ENCODE results near the gene VSTM2L.

The VSTM2L gene

GRCh38 chr20:37878835-37879599 lies 23.9 kb upstream of the VSTM2L start:
- DNase-seq (ENCODE audit: low read depth): no peak

GRCh38 chr20:37879843-37880242 lies 23.1 kb upstream of the VSTM2L start:
- no peak for DNase-seq (ENCODE audit: low read depth)

GRCh38 chr20:37880726-37881591 lies 22.0 kb upstream of the VSTM2L start:
- no peak for DNase-seq (ENCODE audit: low read depth)

- no peak for DNase-seq (ENCODE audit: low read depth)
Observed at GRCh38 chr20:37881601-37882343, 21.2 kb upstream of the VSTM2L start.

- no peak for DNase-seq (ENCODE audit: low read depth)
Observed at GRCh38 chr20:37882961-37883712, 19.8 kb upstream of the VSTM2L start.

GRCh38 chr20:37885042-37885441 lies 17.9 kb upstream of the VSTM2L start:
- no peak for DNase-seq (ENCODE audit: low read depth)

GRCh38 chr20:37885593-37886503 lies 17.1 kb upstream of the VSTM2L start:
- DNase-seq (ENCODE audit: low read depth): no peak

GRCh38 chr20:37886851-37887297 lies 16.1 kb upstream of the VSTM2L start:
- no peak for DNase-seq (ENCODE audit: low read depth)

GRCh38 chr20:37888641-37889040 lies 14.3 kb upstream of the VSTM2L start:
- no peak for DNase-seq (ENCODE audit: low read depth)

GRCh38 chr20:37890108-37890507 lies 12.8 kb upstream of the VSTM2L start:
- no peak for DNase-seq (ENCODE audit: low read depth)

GRCh38 chr20:37890643-37891042 lies 12.3 kb upstream of the VSTM2L start:
- no peak for DNase-seq (ENCODE audit: low read depth)

- no peak for DNase-seq (ENCODE audit: low read depth)
Observed at GRCh38 chr20:37892001-37892400, 10.9 kb upstream of the VSTM2L start.

- no peak for DNase-seq (ENCODE audit: low read depth)
Observed at GRCh38 chr20:37893566-37894241, 9.2 kb upstream of the VSTM2L start.

- DNase-seq (ENCODE audit: low read depth): no peak
Observed at GRCh38 chr20:37894454-37894853, 8.5 kb upstream of the VSTM2L start.

GRCh38 chr20:37895166-37895565 lies 7.8 kb upstream of the VSTM2L start:
- no peak for DNase-seq (ENCODE audit: low read depth)

GRCh38 chr20:37896932-37897548 lies 5.9 kb upstream of the VSTM2L start:
- DNase-seq (ENCODE audit: low read depth): no peak

- DNase-seq (ENCODE audit: low read depth): no peak
Observed at GRCh38 chr20:37898233-37899104, 4.5 kb upstream of the VSTM2L start.
